Activated CD8-positive, alpha-beta memory T cell treated with anti-CD3 and anti-CD28 coated beads, Interleukin-2, amount 50 U/mL, for 4 hours (primary cell): ENCODE data around the gene ZMIZ1.

Experiments used
- DNase-seq: peaks from one replicate; pipeline ENCODE4 v3.0.0-alpha.2; 2020

The ZMIZ1 gene

DNA sequence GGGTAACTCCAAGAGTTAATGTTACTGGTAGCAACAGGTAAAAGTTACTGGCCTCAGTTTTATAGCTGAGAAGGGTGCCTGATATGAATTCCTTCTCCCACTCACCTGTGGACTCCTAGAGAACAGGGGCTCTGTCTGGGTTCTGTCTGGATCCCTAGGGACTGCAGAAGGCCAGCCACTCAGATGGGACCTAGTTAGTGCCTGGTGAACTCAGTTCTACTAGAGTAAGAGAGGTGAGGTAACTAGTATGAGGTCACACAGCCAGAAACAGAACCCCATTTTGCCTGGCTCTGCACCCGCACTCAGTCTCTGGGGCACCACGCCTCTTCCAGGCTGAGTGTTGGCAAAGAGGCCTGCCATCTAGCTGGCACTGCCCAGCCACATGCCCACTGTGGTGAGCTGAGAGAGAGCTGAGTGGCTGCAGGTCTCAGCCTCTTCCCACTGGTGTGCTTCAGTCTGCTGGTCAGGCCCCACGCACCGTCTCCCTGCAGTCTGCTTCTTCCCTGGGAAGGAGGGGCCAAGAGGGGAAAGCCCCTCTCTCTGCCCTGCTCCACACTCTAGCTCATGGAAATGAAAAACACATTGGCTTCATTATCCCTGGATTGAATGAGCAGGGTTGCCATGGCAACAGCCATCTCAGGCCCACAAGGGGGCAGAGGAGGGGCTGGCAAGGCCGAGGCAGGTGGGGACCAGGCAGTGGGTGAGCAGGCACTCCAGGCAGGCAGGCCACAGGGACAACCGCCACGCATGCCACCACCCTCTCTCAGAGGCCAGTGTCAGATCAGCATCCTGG is 110.6 kb downstream of the ZMIZ1 start:
- no peak for DNase-seq

DNA sequence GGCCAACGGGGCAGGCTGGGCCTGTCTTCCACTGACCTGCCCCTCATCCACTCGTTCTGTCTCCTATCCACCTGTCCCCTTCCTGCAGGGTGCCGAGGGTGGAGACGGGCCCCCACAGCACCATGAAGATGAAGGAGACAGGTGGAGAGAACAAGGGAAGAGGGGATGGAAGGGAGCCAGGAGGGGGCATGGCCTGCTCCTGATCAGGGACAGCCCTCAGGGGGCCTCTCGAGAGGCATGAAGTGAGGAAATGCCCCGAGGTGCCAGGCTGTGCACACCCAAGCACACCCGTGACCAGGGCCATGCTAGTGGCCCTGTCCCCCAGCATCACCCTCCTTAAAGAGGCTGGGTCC is 111.2 kb downstream of the ZMIZ1 start:
- DNase-seq, result no peak

DNA sequence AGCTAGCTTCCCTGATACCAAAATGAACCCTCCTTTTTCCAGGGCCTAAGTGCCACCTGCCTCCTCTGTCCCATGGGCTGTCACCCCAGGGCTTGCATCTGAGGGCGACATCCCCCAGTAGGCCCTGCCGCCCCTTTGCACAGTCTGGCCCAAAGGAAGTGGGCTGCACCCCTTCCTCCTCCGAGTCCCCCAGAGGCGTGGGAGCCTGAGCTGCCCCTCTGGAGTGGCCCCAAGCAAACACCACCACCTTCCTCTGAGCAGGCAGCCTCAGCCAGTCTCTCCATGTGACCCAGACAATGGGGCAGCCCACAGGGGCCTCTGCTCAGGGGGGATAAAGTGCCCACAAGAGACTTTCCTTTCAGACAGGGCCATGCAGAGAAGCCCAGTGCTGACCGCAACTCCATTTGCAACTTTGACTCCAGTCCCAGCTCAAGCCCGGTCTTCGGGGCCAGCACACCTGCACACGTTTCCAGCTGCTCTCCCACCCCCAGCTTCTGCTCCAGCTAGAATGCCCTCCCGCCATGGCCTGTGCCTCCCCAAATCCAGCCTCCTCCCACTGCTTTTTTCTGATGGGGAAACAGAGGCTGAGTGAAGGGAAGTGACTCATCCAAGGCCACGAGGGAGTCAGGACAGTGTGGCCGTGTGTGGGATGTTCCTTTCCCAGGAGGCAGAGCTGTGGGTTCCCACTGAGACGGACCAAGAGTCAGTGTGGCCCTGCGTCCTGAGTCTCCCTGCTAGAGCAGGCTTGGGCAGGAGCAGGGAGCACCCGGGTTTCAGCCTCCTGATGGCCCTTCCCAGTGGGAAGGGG is 111.9 kb downstream of the ZMIZ1 start:
- no peak for DNase-seq

DNA sequence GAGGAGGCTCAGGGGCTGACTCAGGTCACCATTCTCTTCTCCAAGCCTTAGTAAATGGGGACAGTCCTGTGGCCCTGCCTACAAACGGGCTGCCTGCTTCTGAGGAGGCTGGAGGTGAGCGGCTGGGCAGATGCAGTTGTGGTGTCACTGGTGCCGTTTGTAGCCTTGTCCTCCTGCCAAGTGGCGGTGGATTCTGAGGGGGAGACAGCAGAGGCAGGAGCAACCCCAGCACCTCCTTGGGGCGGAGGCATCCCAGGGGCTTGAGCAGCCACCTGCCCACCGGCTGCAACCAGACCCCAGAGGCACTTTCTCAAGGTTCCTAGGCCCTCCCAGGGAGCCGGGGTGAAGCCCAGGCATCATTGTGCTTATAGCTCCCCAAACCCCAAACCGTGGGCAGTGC is 112.5 kb downstream of the ZMIZ1 start:
- no peak for DNase-seq

DNA sequence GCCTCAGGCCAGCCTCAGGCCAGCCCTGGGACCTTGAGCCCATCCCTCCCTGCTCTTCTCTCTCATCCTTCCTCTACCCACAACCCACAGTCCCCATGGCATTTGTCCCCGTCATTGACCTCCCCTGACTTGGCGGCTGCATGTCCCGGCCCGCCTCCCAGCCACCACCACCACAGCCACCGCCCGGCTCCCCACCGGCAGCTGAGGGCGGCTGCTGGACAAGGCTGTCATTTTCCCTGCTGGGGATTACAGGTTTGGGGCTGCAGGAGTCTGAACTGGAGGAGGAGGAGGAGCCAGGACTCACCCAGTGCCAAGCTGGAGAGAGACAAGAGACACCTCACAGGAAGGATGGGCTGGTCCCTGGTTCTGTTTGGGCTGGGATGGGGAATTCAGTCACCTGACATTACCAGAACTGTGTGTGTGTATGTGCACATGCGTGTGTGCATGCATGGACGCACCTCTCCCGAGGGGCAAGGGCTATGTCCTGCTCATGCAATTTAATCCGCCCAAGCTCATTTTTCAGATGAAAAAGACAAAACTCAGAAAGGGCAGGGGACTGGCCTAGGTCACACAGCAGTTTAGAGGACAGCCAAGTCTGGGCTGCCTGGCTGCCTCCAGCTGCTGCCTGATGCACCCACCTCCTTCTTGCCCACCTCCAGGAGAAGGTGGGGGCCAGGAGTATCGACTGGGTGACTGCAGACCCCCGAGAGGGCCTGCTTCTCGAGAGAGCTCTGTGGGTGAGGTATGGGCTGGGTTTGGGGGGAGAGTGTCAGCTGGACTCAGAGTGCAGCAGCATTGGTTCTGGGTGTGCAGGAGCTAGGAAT is 113.1 kb downstream of the ZMIZ1 start:
- DNase-seq, result no peak

DNA sequence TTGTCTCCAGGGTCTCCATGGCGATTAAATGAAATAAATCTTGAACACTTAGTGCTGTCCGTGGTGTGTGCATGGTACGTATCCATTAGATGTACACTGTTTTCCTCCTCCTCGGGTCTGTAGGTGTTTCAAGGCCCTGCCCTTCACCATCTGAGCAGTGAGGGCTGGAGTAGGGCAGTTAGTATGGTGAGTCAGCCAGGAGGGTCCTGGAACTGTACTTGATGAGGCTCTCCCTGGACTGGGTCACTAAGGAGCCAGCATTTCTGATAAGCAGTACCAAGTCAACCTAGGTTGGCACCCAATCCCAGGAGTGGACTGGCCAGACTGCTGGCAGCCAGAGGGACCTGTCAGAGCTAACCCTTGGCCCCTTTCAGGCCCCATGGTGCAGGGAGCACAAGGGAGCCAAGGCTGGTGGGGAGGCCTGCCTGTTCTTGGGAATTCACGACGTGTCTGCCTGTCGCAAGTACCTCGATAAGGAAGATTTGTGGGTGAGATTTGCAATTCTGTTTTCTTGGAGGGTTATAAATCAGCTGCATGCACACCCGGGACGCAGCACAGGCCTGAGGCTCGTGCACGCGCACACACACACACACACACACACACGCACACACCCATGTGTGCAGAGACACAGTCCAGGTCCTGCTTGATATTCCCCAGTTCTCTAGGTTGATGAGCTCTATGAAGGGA is 114.2 kb downstream of the ZMIZ1 start:
- DNase-seq, result no peak

DNA sequence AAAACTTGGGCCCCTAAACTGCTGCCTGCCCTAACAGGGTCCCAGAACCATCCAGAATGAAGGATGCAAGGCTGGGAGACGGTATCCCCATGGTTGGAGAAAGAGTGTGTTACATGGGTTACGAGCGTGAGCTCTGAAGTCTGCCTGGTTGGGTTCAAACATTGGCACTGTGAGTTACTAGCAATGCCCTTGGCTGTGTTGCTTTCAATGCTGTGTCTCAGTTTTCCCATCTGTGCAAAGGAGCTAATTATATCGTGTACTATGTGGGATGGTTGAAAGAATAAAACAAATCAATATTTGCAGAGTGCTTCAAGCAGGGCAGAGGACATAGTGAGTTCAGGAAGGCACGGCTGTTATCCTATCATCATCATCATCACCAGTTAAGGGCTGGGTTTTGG is 114.7 kb downstream of the ZMIZ1 start:
- no peak for DNase-seq

DNA sequence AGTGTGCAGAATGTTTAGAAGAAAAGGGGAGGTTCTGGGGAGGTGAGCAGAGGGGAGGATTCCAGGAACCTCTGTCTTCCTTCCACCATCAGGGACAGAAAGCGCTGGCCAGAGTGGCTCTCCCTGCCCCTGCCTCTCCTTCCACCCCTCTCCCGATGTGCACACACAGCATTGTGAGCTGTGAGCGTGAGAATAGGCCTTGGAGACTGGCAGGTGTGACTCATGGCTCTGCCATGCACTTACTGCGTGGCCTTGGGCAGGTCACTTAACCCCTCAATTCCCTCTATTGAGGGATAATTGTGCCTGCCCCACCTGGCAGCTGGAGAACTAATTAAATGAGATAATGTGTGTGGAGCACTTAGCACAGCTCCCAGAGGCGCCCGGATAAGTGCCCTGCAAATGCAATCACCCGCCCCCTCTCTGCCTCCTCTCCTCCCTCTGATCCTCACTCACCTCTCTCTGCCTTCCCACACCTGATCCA is 115.4 kb downstream of the ZMIZ1 start:
- no peak for DNase-seq

DNA sequence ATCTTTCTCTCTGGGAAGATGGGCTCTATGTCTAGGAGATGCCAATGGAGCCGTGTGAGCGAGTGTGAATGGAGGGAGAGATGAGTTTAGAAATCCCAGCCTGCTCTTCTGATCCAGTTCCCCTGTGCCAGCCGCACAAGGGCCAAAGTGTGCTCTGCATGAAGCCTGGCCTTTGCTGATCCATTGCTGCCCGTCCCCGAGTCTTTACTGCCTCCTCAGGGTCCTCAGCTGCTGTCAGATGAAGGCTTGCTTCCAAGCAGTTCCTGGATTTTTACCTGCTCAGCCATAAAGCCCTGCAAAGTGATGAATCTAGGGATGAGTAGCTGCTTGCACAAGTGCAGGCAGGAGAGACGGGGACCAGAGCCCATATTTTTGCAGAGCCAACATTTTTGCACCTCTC is 115.9 kb downstream of the ZMIZ1 start:
- no peak for DNase-seq

DNA sequence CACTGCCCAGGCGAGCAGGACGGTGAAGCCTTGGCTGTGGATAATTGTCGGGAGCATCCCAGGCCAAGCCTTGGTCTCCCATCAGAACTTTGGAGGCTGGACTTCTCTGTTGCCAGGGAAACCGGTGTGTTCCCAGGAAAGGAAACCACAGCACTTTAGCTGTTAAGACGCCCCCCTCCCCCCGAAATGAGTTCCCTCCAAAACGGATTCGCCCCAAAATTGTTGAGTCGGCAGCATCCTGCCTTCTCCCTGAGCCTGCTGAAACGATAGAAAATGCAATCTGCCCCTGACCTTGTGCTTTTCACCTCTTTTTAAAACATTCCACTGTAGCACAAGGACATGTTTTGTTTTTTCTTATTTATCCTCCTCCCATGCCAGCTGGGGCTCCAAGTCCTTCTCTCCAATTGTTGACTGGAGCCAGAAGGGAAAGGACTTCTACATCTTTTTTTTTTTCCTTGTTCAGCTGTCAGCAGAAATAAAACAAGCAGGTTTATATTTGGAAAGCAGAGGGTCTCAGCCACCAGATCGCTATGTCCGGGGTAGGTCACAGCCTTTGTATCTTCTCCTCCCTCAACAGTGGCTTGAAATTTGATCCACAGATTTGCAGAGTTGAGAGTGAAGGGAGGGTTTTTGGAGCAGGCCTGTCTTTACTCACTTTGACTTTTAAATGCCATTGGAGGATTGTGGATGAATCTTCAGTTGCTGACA is 116.5 kb downstream of the ZMIZ1 start:
- no peak for DNase-seq

DNA sequence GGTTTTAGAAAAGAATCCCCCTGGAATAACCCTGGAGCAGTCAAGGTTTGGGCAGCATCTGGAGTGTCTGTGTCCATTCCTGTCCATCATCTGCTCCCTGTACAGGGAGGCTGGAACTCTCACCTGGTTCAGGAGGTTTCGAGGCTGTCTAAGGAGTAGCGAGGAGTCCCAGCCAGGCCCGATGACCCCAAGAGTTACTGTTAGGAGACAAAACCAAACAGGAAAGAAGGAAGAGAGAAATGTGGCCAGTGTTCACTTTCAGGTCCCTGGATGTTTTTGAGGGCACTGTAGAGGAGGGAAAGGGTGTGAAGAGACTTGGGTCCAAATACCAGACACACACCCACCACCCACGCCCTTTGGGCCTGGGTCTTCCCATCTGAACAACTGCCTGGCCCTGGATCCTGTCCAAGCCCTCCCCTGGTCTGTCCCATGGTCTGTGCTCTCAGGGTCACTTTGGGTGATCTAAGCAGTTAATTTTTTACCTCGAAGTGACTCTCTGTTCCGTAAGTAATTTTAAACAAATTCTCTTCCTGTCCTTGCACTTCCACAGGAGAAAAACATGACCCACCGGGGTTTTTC is 117.1 kb downstream of the ZMIZ1 start:
- DNase-seq, result no peak

DNA sequence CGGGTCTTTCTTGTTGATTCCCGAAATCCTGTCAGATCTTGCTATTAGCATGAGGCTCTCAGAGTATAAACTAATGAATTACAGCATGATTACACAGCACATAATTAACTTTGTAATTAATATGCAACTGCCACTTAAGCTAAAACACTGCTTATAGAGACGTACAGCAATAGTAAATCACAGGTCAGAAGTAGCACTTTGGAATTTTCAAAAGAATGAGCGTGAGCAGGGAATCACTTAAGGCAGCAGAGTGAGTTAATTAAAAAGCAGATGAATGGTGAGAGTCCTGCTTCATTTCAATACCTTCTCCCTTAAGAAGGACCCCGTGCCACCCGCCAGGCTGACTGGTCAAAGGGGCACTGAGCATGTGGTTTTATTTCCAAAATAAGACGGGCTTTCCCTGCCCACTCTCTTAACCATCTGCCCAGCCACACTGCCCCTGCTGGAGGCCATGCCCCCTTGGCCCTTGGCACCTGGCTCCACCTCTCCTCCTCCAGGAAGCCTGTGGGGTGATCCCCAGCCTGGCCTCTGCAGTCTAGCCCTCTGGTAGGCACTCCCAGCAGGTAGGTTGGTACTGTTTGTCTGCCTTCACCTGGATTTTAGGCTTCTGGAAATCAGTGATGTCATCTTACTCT is 117.8 kb downstream of the ZMIZ1 start:
- no peak for DNase-seq

DNA sequence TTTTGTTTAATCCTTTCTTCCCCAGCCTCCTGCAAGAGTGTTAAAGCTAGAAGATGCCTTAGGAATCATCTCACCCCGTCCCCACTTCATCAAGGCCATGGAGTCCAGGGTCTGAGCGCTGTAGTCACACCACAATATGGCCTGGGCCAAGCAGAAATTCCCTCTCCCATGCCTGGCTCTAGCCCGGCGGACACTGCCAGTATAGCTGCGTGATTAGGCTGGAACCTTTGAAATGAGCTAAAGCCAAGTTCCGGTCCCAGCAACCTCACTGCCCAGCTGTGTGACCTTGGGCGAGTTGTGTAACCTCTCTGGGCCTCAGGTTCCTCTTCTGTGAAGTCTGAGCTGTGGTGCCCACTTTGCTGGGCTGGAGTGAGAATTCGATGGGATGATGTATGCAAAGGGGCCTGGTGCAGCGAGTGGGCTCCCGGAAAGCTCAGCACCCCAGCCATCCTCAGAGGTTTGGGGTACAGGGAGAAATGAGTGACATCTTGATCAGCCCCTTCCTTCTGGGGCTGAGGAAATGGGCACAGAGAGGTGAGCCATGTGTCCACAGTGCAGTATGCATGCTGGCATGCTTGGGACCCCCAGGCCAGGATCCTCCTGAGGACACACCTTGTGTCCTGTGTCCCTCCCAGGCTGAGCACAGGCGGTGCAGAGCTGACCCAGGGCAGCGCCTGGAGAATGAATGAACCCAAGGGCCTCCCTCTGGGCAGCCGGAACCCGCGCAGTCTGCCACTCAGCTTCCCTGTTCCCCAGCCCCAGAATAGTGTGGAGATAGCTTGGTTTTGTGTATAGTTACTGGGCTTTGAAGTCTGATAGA is 118.6 kb downstream of the ZMIZ1 start:
- no peak for DNase-seq

DNA sequence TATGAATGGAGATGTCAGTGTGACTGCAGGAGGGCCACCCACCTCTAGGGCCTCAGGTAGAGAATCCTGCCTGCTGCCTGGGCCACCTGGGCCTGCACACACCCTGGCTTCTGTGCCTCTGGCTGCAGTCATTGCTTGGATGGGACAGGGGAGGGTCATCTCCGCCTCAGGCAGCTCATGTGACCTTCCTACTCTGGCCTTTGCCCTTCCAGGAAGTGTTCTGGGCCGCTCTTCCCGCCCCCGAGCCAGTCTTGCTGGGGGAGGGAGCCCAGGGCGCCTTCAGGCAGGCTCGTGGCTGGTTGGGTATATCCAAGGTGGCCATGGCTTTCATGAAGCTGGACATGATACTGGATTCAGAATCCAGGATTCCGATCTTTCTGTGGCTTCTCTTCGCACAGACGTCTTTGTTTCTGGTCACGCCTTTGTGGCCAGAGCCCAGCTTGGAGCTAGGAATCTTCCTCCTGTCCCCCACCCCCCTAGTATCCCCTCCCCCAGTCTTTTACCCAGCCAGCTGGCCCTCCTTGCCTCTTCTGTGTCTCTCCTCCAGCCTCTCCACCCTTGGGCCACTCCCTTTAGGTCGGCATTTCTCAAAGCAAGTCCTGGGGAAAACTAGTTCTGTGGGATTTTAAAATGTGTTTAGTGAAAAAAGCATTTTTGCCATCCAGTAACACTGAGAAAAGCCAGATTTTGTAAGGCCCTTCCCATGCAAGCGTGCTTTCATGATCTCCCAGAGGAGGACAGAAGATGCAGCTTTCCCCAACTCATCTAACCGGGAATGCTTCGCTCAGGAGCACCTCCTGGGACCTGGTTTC is 119.6 kb downstream of the ZMIZ1 start:
- no peak for DNase-seq

DNA sequence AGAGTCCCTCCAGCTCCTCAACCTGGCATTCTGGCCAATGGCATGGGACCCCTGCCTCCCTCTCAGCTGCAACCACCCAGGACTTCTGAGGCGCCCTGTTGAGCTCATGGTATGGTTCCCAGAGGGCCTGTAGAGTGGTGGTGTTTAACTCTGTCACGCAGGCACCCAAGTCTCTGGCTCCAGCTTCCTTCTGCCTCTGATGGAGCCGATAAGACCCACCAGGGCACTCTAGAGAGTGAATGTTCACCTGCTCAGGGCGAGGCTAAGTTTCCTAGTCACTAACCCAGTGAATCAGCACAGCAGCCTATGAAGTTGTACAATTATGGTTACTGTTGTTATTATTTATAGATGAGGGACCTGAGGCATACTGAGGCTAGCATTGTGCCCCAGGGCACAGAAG is 120.4 kb downstream of the ZMIZ1 start:
- DNase-seq, result no peak

DNA sequence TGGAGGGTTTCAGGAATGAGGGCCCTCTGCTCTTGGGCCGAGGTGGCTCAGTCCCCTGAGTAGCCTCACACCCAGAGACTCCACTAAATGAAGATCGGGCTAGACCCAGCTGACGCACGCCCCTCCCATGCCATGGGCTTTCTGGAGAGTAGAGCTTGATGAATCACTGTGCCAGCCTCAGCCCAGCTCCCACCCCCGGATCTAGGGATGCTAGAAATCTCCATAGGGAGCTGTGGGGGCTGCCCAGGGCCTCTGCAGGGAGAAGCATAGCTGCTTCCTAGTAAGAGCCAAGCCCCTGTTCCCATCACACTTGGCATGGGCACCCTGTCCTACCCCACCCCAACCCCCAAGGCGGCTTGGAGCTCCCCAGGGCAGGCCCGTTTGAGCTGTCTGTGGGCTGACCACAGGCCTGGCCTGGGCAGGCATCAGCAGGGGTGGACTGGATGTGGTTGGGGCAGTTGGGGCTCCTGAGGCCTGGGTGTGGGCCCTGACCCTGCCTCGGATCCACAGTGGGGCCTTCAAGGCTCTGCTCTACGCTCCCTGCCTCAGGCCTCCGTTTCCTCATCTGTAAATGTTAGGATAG is 121.2 kb downstream of the ZMIZ1 start:
- DNase-seq, result no peak

DNA sequence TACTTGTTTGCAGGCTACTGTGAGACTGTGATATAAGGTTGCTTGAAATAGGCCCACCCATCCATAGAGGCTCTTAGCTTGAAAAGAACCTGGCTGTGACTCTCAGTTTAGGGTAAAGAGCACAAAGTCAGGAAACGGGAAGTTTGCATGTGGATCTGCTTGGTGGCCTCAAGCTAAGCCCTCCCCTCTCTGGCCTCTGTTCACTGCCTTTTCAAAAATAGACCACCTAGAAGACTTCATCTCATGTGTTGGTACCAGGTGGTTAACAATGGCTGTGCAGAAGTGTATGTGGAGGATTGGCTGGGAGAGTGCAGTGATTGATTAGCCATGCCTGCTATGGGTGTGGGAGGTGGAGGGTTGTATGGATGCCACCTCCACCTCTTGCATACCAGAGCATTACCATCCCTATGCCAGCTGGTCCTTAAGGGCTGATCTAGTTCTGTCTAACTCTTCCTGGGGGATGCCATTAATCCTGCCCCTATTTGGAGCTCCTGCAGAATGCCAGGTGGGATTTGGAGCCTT is 122.0 kb downstream of the ZMIZ1 start:
- DNase-seq, result no peak

DNA sequence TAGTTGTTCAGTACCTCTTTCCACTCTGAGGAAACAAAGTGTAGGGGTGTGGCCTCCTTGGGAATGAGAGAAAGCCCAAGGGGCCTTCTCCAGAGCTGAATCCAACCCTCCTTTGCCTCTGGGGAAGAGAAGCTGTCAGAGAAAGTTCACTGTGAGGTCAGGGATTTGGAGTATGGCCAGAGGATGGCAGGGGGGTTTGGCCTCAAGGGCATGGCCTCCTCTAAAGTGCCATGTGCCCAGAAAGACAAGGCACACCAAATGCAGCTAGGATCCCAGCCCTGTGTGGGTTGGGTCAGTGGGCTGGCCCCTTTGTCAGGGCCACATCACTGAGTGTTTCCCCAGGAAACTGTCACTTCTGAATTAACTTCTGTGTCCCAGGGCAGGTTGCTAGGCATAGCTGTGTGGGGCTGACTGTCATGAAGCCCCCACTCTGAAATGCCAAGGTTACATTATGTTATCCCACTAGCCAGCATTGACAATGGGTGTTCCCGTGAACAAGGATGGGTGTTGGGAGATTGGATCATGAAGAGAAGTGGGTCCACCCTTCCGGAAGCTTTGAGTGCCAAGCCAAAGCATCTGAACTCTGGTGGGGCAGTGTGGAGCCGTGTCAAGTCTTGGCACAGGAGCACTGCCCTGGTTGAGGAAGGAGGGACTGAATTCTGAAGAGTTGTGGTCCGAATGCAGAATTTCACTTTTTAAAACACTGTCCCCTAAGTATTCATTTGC is 123.3 kb downstream of the ZMIZ1 start:
- no peak for DNase-seq
